GM12891 (cell line): ENCODE data around the gene RAPH1.

ENCODE experiments used
- PAX5 ChIP-seq: IDR thresholded peaks from 2 replicates; pipeline ENCODE4 v1.6.1; 2011; ENCODE audit warnings: low read length, moderate library complexity, mild to moderate bottlenecking; ENCODE audit not compliant: insufficient read depth, severe bottlenecking
- POLR2AphosphoS5 ChIP-seq: IDR thresholded peaks from 2 replicates; pipeline ENCODE4 v1.6.1; 2011; ENCODE audit warnings: low read depth, low read length, control low read depth

DNA sequence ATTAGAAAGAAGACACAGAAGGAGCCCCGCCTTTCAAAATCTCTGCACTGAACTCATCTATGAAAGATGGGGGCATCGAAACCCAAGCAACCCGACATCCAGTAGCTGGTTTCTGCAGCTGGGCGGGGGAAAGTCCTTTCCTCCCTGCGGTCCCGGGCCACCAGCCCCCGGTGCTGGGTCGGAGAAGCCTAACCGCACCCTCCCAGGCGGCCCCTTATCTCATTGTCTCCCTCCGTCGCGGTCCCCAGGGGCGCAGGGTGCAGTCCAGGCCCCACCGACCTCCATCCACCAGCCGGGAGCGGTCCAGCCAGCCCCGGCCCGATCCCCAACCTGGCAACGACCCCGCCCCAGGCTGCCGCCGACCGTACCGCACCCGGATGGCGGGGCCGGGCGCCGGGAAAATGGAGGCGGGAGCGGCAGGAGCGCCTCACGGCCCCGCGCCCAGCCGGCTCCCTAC lies 452 bp downstream of the RAPH1 start:
- no peak for TF ChIP-seq POLR2AphosphoS5
- TF ChIP-seq PAX5: no peak
